Activated CD8-positive, alpha-beta memory T cell treated with anti-CD3 and anti-CD28 coated beads, Interleukin-2, amount 50 U/mL, for 1 hour (primary cell): Measurements from ENCODE around the gene LRRC47.

Experiments used
- DNase-seq: peaks from one replicate; pipeline ENCODE4 v3.0.0-alpha.2; 2020; ENCODE audit errors: extremely low read depth

The LRRC47 gene

GRCh38 chr1:3786468-3787348 is 9.6 kb downstream of the LRRC47 start:
- no peak for DNase-seq

DNA sequence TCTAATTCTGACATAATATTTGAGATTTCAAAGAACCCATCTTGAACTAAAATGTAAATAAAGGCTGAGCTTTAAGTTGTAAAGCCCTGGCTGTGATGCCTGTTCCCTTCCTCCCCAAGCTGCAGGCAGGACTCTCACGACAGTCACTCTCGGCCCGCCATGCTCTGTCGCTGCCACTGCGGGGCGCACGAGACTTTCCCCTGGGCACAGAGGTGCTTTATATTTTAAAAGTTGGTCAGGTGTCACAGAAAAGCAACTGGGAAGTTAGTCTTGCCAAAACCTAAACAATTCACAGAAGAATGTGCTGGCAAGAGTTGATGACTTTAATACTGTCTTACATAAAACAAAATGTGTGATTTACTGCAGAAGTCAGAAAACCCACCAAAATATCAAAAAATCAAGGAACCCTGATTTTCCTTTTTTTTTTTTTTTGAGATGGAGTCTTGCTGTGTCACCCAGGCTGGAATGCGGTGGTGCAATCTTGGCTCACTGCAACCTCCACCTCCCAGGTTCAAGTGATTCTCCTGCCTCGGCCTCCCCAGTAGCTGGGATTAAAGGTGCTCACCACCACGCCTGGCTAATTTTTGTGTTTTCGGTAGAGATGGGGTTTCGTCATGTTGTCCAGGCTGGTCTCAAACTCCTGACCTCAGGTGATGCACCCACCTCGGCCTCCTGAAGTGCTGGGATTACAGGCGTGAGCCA is 10.7 kb downstream of the LRRC47 start:
- DNase-seq = no peak

DNA sequence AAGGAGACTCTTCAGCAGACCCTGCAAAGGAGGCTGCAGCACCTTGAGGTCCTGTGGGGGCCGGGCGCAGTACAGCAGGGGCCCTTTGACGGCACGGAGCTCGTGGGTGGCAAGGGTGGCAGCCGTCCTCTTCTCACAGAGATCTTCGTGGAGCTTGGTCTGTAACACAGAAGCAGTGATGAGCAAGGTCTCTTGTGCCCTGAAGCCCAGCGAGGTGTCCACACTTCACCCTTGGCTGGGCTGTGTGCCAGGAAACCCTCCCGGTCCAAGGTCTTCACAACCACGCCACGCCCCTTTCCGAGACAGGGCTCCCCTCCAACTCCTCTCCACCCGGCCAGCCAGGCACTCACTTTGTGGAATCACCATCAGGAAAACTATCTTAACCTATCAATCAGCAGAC is 11.3 kb downstream of the LRRC47 start:
- DNase-seq = no peak

- no peak for DNase-seq
These were observed 12.4 kb downstream of the LRRC47 start for GRCh38 chr1:3783651-3784474.

DNA sequence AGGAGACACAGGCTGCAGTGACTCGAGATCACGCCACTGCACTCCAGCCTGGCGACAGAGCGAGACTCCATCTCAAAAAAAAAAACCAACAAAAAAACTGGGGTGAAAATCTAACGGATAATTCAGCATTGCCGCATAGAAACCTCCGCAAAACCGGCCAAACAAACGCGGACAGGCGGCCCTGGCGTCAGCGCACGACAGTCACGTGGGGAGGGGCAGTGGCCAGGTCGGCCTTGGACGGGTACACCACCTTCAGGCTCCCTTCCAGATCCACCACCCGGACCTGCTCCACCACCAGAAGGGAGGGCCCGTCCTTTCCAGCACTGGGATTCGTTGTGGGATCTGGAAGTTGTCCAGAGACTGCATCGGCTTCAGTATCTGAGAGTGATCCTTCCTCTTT is 15.4 kb downstream of the LRRC47 start:
- DNase-seq = no peak

GRCh38 chr1:3779912-3780416 is 16.3 kb downstream of the LRRC47 start:
- no peak for DNase-seq

- no peak for DNase-seq
These were observed 16.9 kb downstream of the LRRC47 start for GRCh38 chr1:3779265-3779911.

DNA sequence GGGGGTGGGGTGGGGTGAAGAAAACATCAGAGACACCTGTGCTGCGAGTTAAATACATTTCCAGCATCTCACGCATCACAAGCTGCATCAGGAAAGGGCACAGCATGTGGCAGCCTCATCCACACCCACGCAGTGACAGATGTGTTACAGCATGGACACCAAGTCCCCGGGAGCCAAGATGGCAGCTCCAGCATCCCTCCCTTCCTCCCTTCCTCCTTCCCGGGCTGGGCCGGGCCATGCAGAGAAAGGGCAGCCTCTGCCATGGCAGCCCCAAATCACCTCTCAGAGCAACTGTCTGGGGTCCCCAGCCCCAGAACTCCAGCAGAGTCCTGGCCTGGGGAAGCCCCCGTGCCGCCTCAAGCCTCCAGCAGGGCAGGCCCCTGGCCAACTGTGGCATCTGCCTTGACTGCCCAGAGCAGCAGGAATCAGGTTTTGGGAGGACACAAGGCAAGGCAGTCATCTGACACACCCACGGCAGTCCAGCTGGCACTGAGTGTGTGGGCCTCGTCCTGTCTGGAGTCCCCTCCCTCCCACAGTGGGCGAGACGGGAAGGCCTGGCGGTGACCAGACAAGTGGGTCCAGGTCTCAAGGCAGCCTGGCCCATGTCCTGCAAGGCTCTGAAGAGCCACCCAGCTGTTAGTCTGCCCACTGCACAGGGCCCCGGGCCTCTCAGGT is 17.6 kb downstream of the LRRC47 start:
- no peak for DNase-seq

- no peak for DNase-seq
These were observed 18.4 kb downstream of the LRRC47 start for GRCh38 chr1:3777647-3778589.

- no peak for DNase-seq
These were observed 19.2 kb downstream of the LRRC47 start for GRCh38 chr1:3777078-3777547.

DNA sequence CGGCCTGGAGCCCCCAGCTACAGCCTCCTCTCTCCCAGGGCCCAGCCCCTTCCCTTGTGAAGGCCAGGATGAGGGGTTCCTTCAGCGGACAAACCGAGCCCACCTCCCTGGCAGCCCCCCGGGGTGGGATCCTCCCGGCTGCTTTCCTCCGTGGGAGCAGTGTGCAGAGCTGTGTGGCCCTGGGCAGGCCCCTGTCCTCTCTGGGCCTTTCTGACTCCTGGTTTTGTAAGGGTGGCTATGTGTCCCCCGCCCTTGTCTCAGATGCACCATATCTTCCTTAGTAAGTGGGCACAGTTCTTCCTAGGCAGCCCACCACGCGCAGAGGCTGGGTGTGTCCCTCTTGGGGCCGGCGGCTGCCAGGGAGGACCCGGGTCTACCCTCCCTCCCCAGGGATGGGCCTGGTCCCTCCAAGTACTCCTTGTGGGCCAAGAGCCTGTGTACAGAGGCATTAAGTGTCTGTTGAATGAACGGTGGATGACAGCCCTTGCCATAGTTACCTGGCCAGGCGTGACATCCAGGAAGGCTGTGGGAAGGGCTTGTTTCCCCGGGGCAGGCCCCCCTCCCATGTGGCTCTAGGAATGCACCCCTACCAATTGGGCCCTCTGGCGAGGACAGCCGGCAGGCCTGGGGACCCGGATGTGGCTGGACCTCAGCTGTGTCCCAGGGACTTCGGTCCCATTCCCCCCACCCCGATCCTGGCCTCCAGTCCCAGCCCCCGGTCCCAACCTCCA is 19.9 kb downstream of the LRRC47 start:
- no peak for DNase-seq

DNA sequence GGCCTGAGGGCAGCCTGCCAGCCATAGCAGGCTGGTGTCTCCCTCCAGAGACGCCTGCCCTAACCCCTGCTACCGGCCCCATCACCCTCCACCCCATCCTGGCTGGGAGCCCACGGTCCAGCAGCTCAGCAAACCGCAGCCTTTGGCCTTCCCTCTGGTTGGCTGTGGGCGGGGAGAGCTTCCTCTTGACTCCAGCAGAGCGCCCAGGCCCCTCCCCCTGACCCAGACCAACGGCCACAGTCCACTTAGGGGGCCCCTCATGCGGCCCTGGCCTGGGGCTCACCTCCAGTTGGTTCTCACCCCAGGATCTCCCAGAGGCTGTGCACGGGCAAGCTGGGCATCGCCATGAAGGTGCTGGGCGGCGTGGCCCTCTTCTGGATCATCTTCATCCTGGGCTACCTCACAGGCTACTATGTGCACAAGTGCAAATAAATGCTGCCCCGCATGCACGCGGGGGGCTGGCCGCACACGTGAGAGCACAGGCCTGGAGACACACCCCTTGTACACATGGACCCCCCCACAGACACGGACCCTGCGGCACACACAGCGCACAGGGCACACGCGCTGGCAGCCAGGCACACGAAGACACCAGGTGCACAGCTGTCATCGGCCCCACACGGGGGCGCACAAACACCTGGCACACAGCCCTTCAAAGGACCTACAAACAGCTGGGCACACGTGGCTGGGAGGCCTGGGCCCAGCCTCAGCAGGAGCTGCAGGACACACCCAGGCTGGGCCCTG is 20.6 kb downstream of the LRRC47 start:
- DNase-seq = no peak

DNA sequence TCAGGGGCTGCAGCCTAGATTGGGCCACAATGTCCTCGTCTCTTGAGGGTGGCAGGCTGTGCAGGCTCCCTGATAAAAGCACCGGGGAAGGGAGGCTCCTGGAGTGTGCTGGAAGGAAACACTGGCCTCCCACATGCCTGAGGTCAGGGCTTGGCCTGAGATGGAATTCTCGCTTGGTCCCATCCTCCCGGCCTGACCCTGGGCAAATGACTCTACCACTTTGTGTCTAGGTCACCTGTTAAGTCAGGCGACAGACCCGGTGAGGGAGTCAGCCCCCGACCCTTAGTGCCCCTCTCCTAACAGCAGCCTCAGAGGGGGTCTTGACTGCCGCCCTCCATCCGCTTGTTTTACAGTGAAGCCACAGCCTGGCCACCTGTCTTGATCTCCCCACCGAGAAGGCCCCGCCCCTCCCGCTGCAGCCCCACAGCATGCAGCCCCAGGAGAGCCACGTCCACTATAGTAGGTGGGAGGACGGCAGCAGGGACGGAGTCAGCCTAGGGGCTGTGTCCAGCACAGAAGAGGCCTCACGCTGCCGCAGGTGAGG is 21.3 kb downstream of the LRRC47 start:
- no peak for DNase-seq

DNA sequence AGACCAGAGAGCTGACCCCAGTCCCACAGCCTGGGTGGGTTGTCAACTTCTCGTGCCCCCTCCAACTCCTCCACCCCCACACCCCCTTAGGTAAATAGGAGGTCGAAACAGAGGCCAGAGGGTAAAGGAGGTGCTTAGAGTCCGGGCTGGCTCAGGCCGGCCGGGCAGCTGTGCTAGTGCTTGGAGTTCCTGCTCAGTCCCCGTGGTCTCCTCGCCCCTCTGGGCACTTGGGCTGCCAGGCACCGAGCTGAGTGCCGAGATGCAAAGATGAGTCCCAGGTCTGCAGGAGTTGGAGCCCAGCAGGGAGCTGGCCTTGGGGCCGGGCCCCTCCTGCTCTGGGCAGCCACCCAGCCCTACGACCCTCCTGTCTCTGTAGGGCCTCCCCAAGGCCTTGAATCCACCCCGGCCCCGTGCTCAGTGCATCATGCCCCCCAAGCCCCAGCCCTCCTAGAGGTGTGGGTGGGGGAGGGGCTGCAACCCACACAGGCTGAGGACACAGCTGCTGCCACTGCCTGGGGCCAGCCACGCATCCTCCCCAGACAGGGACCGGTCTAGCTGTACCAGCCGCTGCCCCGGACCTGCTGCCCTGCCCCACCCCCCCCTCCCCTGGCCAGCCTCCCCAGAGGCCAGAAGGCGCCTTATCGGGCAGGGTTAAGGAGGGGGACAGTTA is 21.9 kb downstream of the LRRC47 start:
- DNase-seq = no peak

DNA sequence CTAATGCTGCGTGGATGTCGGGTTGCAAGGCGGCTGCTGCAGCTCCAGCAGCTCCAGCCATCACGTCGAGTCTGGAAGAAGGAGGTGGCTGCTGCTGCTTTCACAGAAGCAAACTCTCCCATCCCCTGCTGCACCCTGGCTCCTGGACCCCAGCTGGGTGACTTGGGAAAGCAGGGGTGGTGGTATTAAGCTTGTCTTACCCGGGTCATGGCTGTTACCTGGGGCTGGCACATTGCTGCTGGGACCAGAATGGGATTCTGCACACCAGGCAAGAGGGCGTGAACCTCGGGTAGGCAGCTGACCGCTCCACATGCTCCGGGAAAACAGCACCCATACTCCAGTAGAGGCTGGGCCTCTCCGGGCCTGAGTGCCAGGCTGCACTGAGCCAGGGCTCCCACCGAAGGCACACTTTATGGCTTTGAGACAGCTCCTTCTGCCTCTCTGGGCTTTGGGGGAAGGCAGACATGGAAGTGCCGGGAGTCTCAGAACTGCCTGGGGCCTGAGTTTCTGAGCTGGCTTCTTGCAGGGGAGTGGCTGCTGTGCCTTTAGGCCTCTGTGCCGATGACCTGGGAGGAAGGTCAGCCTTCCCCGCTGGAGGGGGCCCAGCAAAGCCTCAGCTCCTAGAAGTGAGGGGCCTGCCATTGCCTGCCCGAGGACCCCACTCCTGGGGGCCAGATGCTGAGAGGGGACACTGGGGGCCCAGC is 22.6 kb downstream of the LRRC47 start:
- no peak for DNase-seq

DNA sequence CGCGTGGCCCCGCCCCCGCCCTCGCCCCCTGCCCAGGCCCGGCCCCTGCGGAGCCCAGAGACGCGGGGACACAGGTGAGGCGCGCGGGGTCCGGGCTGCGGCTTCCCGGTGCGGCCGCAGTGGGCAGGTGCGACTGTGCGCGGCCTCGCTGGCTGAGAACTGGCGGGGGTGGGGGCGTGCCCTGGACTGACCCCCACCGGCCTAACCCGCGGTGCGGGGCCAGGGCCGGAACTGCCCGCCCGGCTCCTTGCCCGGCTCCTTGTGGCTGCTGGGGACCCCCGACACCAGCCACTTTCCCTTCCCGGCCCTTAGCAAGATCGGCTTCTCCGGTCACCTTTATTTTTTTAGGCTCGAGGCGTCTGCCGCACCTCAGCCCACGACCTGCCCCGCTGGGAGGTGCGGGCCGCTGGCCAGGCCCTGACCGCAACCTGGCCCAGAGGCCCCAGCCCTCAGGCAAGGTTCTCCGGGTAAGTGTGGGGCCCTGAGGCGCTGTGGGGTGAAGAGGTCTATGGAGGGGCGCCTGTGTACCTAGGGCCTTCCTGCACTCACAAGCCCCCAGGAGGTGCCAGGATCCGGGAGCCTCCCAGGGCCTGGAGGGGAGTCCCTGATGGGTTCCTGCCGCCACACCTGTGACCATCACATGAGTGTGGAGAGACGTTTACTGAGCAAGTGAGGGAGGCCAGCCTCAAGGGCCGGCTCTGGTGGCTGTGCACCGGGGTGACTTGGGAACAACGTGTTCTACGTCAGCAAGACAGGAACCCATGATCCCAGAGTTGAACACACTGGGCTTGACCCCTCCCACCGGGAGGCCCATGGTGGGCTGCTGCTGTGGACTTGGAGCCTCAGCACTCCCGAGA is 23.4 kb downstream of the LRRC47 start, which contains the start of gene SMIM1:
TSS of gene SMIM1 (plus strand) at position 35 of the 857 bp plus-strand sequence. CDS start 2,625 bp downstream, outside the sequence.
- no peak for DNase-seq
